ENCODE data around the gene PARP3. TPM values are rescaled to one million over a fixed set of nuclear protein-coding genes. Genes with fewer than 3 reads are reported as not detected.

The PARP3 gene
- total and polyA plus RNA-seq, 2 of the 8 experiments (the other 6 are each of a cell fraction or from before 2014, with no cell fraction given): 1.3 to 1.6 TPM

DNA sequence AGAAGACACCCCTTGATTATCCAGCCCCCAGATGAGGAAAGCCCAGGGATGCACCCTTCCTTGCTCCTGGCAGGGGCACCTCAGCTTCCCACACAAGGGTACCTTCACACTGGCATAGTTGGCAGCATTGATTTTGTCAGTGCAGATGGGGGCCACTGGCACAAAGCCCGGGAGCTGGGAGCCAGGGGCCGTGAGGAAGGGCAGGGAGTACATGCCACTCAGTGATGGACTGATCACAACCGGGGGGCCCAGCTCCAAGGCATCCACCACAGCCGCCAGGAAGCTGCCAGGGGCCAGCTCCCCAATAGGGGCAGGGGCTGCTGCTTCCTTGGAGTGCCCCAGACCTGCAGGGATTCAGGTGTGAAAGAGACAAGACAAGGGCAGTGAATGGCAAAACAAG lies 27.7 kb downstream of the PARP3 start:
- no peak for FAIRE-seq
- H3K56ac ChIP-seq (replicated peaks; ENCODE audit: insufficient read length, low read depth, low read length): no peak overlapping the region
- no peak overlapping the region for H3K14ac ChIP-seq (ENCODE audit: insufficient read length)
- no peak overlapping the region; a peak in 1 of 4 replicates for H3K4me2 ChIP-seq (ENCODE audit: insufficient read depth in 1 of 2, low read depth in 2 of 2, low read length in 2 of 2)
- H3K9me3 ChIP-seq (ENCODE audit: insufficient read depth in 2 of 2, low read depth in 1 of 2, low read length in 1 of 2): no peaks in the 10 kb centered on the region; a peak in 1 of 4 replicates
- no peak overlapping the region for H3K27ac ChIP-seq (ENCODE audit: low read depth, low read length)
- peak overlapping the region; percentile 75; the same call in 1 of the 2 replicates for H2BK12ac ChIP-seq (ENCODE audit: low read depth, low read length)
- no peak overlapping the region for H3K4me3 ChIP-seq (ENCODE audit: extremely low read depth in 1 of 4, insufficient read depth in 2 of 4, low read depth in 3 of 4, low read length in 4 of 4)
- H4K91ac ChIP-seq (replicated peaks; ENCODE audit: insufficient read length, low read length): no peak overlapping the region
- H4K8ac ChIP-seq (ENCODE audit: extremely low read depth, insufficient read depth, low read length): no peak overlapping the region; the same call in 1 of the 2 replicates
- no peak overlapping the region for H3K9ac ChIP-seq (replicated peaks in 1 of 4; ENCODE audit: extremely low read depth in 1 of 4, low read depth in 3 of 4, low read length in 3 of 4)
- H4K5ac ChIP-seq (ENCODE audit: insufficient read length, low read depth, low read length): no peak overlapping the region
- no peaks in the 10 kb centered on the region for H3K79me1 ChIP-seq (ENCODE audit: low read depth, low read length)
- peaks cover 8 to 43% (median 32%) of the 10 kb centered on the region in 4 experiments for H3K4me1 ChIP-seq (replicated peaks in 1 of 4; ENCODE audit: control insufficient read depth in 3 of 4, insufficient read depth in 4 of 4, low read length in 3 of 4)
- 71% methylated on average over 4 of the region's 4 CpGs; no CpG with 5 or more reads in 1 of the 2 experiments for WGBS, 2 experiments (ENCODE audit: extremely low coverage in 1 of 2, insufficient coverage in 1 of 2, insufficient read length in 1 of 2, insufficient replicate concordance in 2 of 2, low coverage in 1 of 2, low lambda C conversion rate in 2 of 2, missing lambda C conversion rate in 1 of 2)
- no peak overlapping the region for H2BK120ac ChIP-seq (replicated peaks; ENCODE audit: low read depth, low read length)
- H2BK20ac ChIP-seq (ENCODE audit: low read length): 0 out of 2 replicates have a peak overlapping the region, but pooled peaks have one; percentile 48
- no peak overlapping the region for H2AK5ac ChIP-seq (ENCODE audit: low read depth, low read length)
- H3K23me2 ChIP-seq (ENCODE audit: low read depth, low read length): peaks cover 13% of the 10 kb centered on the region; the same call in 1 of the 2 replicates
- peaks cover 0 to 17% (median 11%) of the 10 kb centered on the region in 4 experiments; a peak in 4 of 7 replicates for H3K27me3 ChIP-seq (replicated peaks in 1 of 4; ENCODE audit: control insufficient read depth in 3 of 4, extremely low read depth in 1 of 4, insufficient read depth in 3 of 4, low read length in 3 of 4)
- no peak overlapping the region for H2AFZ ChIP-seq (ENCODE audit: low read length)
- POLR2A ChIA-PET (ENCODE audit: partially characterized antibody): interaction anchor here (0.8 to 29.3 kb wide), 9 partner anchors 11 to 470 kb away, joined by 3 to 923 read pairs (median 6); partner anchors contain the start of genes ABHD14A, ABHD14B, ACY1 and DCAF1
- no peak overlapping the region; the same call in 1 of the 2 replicates for H2BK5ac ChIP-seq (ENCODE audit: low read depth, low read length)
- no peak overlapping the region for H3K23ac ChIP-seq (ENCODE audit: insufficient read length)
- H3K36me3 ChIP-seq (ENCODE audit: control insufficient read depth in 2 of 4, insufficient read depth in 4 of 4, low read length in 3 of 4): no peaks in the 10 kb centered on the region
- CTCF ChIA-PET (ENCODE audit: partially characterized antibody): interaction anchor here (0.6 to 10.5 kb wide), 13 partner anchors 10 to 251 kb away, joined by 3 to 66 read pairs (median 6); partner anchors contain the start of genes ACY1, GPR62, PARP3 and RRP9
- DNase-seq (ENCODE audit: low read depth in 1 of 2, low spot score in 2 of 2): no peak
- H3K79me2 ChIP-seq (ENCODE audit: control insufficient read depth in 1 of 2, insufficient read depth in 2 of 2, low read length in 2 of 2): no peaks in the 10 kb centered on the region
- H3K4ac ChIP-seq (replicated peaks; ENCODE audit: insufficient read length, low read depth, low read length): no peak overlapping the region
- no peak overlapping the region for H2BK15ac ChIP-seq (ENCODE audit: low read length)
- no peak overlapping the region for H3K18ac ChIP-seq (ENCODE audit: extremely low read depth, low read length)
- H4K20me1 ChIP-seq (replicated peaks in 1 of 2; ENCODE audit: control insufficient read depth in 1 of 2, insufficient read depth in 2 of 2, low read length in 2 of 2): peaks cover 0 to 4% of the 10 kb centered on the region in 2 experiments
- TF ChIP-seq EGR1 (IDR thresholded peaks at IDR 0.05; ENCODE audit: borderline replicate concordance, low read depth, low read length) (no peak), TAF7 (optimal IDR thresholded peaks at IDR 0.05; ENCODE audit: borderline replicate concordance, low read depth, low read length) (no peak), CHD2 (IDR thresholded peaks at IDR 0.05; ENCODE audit: low read length) (no peak), CREB1 (IDR thresholded peaks at IDR 0.05) (no peak), POLR2AphosphoS5 (IDR thresholded peaks at IDR 0.05; ENCODE audit: low read depth, low read length) (no peak), NRF1 (IDR thresholded peaks at IDR 0.05; ENCODE audit: low read depth, low read length) (no peak), POLR2A (IDR thresholded peaks at IDR 0.05; ENCODE audit: control extremely low read depth in 1 of 2, low read depth in 2 of 2, low read length in 2 of 2) (no peak), GABPA (IDR thresholded peaks at IDR 0.05; ENCODE audit: borderline replicate concordance, insufficient read depth, low read length) (no peak), SIRT6 (IDR thresholded peaks at IDR 0.05; ENCODE audit: low read length) (no peak), SRF (IDR thresholded peaks at IDR 0.05; ENCODE audit: low read depth, low read length) (no peak), TBP (IDR thresholded peaks at IDR 0.05; ENCODE audit: low read depth, low read length) (no peak)
- TF ChIP-seq, protein P1, sequence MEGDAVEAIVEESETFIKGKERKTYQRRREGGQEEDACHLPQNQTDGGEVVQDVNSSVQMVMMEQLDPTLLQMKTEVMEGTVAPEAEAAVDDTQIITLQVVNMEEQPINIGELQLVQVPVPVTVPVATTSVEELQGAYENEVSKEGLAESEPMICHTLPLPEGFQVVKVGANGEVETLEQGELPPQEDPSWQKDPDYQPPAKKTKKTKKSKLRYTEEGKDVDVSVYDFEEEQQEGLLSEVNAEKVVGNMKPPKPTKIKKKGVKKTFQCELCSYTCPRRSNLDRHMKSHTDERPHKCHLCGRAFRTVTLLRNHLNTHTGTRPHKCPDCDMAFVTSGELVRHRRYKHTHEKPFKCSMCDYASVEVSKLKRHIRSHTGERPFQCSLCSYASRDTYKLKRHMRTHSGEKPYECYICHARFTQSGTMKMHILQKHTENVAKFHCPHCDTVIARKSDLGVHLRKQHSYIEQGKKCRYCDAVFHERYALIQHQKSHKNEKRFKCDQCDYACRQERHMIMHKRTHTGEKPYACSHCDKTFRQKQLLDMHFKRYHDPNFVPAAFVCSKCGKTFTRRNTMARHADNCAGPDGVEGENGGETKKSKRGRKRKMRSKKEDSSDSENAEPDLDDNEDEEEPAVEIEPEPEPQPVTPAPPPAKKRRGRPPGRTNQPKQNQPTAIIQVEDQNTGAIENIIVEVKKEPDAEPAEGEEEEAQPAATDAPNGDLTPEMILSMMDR (IDR thresholded peaks at IDR 0.05; ENCODE audit: control extremely low read depth in 1 of 3, insufficient read depth in 1 of 3, low read depth in 1 of 3, low read length in 3 of 3): no peak
